SIG-M5 (cell line): ENCODE data around the gene UQCR10.
"Not testable (repeated sequence)": the region's sequence is repeated elsewhere in the genome, so short reads cannot be mapped to it uniquely, and the experiment has no call there.

Experiments used
- DNase-seq: peaks from one replicate; lab custom pipeline; 2025; lab: John Stamatoyannopoulos, UW

UQCR10 gene

GRCh38 chr22:29737251-29738117 is 29.7 kb upstream of the UQCR10 start:
- DNase-seq: no peak

DNA sequence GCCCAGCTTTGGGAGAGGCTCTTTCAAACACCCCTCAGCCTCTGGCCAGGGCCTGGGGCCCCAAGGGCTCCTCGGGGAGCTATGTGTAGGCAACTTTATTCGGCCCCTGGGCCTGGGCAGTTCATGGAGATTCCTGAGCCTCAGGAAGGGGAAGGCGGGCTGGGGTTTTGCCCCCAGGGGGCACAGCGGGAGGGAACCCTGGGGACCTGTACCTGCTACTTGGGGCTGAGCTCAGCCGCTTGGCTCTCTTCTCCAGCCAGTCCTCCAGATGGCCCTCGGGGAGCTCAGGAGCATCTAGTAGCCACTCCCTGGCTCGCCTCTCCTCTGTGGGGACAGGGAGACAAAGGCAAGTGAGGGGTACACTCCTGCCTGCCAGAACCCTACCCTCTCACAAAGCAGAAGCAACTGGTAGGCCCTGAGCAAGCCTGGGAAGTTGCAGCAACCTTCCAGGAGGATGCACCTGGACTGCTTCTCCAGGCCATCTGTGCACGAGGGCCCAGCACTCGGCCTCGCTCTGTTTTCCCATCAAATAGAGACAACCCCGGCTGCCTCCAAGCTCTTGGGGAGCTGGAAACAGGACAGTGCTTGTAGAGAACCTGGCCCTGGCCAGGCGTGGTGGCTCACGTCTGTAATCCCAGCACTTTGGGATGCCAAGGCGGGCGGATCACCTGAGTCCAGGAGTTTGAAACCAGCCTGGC is 28.9 kb upstream of the UQCR10 start:
- no peak for DNase-seq

- no peak for DNase-seq
These were observed 27.8 kb upstream of the UQCR10 start for GRCh38 chr22:29739346-29739875.

GRCh38 chr22:29740216-29740615 is 27.0 kb upstream of the UQCR10 start:
- DNase-seq: no peak

GRCh38 chr22:29741926-29742325 is 25.2 kb upstream of the UQCR10 start:
- DNase-seq: no peak

DNA sequence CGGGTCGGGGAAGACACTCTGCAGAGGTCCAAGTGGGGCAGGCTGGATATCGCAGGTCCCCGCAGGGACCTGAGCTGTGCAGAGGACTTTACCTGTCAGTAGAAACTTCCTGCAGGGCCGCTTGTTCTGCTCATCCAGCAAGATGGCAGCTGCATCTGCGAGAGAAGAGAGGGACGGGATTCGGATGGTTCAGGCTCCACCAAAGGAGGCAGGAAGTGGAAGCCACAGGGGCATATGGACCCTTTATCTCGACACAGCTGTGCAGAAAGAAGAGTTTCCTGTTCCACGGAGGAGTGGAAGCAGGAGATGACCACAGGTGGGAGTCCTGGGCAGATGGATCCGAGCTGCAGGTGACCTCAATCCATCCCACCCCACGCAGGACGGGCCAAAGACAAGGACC is 24.8 kb upstream of the UQCR10 start:
- DNase-seq: no peak

- no peak for DNase-seq
These were observed 22.3 kb upstream of the UQCR10 start for GRCh38 chr22:29744902-29745301.

DNA sequence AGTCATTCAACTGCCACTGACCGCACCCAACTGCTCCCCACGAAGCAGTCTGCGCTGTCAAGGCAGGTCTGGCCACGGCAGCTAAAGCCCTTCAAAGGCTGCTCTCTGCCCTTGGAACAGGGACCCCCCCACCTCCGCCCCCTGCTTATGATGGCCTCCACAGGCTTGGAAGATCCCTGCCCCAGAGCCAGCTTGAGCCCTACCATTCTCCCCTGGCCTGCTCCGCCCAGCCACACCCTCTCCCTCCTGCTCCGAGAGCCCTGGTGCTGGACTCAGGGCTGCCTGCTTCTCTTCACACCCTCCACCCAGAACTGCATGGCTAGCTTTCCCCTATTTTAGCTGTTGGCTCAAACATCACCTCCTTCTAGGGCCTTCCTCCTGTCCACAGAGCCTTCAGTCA is 19.3 kb upstream of the UQCR10 start:
- DNase-seq: no peak

GRCh38 chr22:29748248-29748893 is 18.8 kb upstream of the UQCR10 start:
- DNase-seq: no peak

DNA sequence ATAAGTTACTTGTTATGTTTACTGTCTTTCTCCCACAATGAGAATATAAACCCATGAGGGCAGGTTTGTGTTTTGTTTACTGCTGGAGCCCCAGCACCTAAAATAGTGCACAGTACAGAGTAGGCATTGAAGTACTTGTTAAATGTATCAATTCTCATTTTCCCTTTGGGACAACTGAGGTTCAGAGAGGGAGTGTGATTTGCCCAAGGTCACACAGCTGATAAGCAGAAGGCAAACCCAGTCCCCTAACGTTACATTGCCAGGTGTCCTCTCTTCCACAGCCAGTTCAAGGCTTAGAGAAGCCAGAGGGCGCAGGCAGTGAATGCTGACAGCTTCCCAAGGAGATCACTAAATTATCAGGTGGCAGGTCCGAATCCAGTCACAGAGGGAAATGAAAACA is 17.1 kb upstream of the UQCR10 start:
- no peak for DNase-seq

- peak; percentile 76 for DNase-seq
These were observed 16.3 kb upstream of the UQCR10 start for GRCh38 chr22:29750559-29751538.

DNA sequence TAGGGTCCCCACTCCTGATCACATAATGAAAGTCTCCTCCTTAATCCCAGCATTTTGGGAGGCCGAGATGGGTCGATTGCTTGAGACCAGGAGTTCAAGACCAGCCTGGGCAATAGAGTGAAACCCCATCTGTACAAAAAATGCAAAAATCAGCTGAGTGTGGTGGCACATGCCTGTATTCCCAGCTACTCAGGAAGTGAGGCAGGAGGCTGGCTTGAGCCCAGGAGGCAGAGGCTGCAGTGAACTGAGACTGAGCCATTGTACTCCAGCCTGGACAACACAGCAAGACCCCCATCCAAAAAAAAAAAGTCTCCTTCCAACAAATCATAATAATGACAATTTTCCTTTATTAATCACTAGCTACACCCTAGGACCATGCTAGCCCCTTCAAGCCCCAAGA is 15.5 kb upstream of the UQCR10 start:
- DNase-seq: no peak

DNA sequence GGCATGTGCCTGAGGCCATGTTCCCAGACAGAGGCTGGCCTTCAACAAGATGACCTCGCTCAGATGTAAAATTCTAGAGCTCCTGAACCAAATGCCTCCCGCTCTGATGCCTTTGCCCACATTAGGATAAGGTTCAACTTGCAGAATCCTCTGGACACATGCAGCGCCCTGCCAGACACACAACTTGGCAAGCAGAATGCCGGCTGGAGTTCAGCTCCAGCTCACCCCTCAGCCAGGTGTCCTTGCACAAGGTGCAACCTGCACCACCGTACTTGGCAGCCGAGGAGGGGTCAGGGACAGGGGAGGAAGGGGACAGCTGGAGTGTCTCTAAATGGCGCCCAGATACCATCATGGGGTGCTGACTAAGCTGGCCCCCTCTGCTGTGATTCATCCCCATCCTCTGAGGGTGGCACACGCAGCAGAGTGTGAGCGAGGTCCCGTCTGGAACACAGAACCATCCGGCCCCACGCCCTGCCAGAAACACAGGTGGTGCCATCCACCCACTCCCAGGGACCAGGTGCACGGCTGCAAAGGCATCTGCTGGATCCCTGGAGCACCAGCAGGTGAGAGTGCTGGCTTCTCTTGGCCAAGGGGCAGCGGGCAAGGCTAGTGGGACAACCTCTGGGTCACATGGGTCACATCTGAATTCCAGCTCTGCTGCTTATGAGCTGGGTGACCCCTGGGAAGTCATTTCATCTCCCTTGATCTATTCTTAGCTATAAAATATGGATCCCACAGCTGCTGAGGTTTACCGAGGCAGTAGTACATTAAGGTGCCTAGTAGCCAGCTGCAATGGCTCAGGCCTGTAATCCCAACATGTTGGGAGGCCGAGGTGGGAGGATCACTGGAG is 13.1 kb upstream of the UQCR10 start:
- DNase-seq: no peak

DNA sequence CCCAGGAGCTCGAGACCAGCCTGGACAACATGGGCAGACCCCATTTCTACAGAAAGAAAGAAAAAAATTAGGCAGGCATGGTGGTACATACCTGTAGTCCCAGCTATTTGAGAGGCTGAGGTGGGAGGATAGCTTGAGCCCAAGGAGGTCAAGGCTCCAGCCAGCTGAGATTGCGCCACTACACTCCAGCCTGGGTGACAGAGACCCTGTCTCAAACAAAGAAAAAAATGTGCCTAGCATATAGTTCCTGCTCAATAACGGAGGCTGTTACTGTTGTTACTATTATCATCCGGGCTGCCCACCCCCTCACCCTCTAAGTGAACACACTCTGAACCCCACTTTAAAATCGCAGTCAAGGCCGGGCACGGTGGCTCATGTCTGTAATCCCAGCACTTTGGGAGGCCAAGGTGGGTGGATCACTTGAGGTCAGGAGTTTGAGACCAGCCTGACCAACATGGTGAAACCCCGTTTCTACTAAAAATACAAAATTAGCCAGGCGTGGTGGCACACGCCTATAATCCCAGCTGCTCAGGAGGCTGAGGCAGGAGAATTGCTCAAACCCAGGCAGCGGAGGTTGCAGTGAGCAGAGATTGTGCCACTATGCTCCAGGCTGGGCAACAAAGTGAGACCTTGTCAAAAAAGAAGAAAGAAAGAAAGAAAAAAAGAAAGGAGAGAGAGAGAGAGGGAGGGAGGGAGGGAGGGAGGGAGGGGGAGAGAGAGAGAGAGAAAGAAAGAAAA is 12.3 kb upstream of the UQCR10 start:
- not testable (repeated sequence) for DNase-seq

GRCh38 chr22:29755889-29756288 is 11.3 kb upstream of the UQCR10 start:
- DNase-seq: no peak

GRCh38 chr22:29756341-29756740 is 10.8 kb upstream of the UQCR10 start:
- DNase-seq: no peak

GRCh38 chr22:29757096-29757495 is 10.1 kb upstream of the UQCR10 start:
- DNase-seq: no peak

DNA sequence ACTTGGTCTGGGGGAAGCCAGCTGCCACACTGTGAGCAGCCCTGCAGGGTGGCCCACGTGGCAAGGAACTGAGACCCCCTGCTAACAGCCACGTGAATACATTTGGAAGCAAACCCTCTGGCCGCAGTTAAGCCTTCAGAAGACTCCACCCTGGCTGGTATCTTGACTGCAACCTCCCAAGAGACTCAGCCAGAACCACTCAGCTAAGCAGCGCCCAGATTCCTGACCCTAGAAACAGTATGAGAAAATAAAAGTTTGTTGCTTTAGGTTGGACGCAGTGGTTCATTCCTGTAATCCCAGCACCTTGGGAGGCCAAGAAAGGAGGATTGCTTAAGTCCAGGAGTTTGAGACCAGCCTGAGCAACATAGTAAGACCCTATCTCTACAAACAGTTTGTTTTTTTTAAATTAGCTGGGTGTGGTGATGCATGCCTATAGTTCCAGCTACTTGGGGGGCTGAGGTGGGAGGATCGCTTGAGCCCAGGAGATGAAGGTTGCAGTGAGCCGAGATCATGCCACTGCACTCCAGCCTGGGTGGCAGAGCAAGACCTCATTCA is 9.0 kb upstream of the UQCR10 start:
- no peak for DNase-seq

DNA sequence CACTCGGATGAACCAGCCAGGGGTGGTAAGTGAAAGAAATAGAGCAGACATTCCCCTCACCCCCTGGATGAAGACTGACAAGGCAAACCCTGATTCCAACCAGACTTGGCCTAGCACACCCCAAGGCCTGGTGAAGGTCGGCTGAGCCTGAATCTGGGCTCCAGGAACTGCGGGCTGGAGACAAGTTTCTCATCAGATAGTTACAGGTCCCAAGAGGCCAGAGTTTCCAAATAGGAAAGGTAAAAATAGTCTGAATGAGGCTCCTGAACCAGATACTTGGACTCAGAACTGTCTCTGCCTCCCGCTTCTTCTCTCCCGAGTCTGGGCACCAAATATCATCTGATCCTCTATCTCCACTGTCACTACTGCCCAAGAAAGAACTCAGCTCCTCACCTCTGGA is 8.2 kb upstream of the UQCR10 start:
- DNase-seq: no peak

DNA sequence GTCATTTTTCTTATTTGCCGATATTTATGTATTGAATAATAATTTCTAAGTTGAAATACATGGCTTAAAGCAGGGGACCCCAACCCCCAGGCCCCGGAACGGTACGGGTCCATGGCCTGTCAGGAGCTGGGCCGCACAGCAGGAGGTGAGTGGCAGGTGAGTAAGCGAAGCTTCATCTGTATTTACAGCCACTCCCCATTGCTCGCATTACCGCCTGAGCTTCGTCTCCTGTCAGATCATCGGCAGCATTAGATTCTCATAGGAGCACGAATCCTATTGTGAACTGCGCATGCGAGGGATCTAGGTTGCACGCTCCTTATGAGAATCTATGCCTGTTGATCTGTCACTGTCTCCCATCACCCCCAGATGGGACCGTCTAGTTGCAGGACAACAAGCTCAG is 4.9 kb upstream of the UQCR10 start:
- no peak for DNase-seq
